ENCODE measurements around the gene CCL1.

GRCh38 chr17:34409352-34409751, 46.3 kb upstream of the CCL1 start:
- no peak for TF ChIP-seq CTCF (IDR thresholded peaks at IDR 0.05; ENCODE audit: low read depth, low read length, missing input control)
- TF ChIP-seq TAF1 (conservative IDR thresholded peaks at IDR 0.05) = no peak
- TF ChIP-seq MAX (IDR thresholded peaks at IDR 0.05) = no peak
- no peak for TF ChIP-seq FOXA2 (IDR thresholded peaks at IDR 0.05)
- TF ChIP-seq ATF3 (IDR thresholded peaks at IDR 0.05) = no peak
- no peak for TF ChIP-seq EGR1 (IDR thresholded peaks at IDR 0.05; ENCODE audit: low read depth in 2 of 2)
- TF ChIP-seq YY1 (IDR thresholded peaks at IDR 0.05) = no peak
- TF ChIP-seq JUND (IDR thresholded peaks at IDR 0.05) = no peak
